Mammary epithelial cell (primary cell): ENCODE results near the gene TRIOBP.

Source experiments
- EZH2 ChIP-seq: IDR thresholded peaks from 2 replicates; pipeline ENCODE4 v1.6.1; 2012; ENCODE audit warnings: low read length, inconsistent platforms, borderline replicate concordance
- TF ChIP-seq, protein P1 (sequence below), 2 donors: IDR thresholded peaks in 1 of 2; conservative IDR thresholded peaks in 1 of 2; 2 replicates each; pipeline ENCODE4 v1.5.1; 2011 to 2012; ENCODE audit warnings: inconsistent platforms in 2 of 2, low read length in 2 of 2, mild to moderate bottlenecking in 2 of 2, control low read depth in 1 of 2, low read depth in 1 of 2; ENCODE audit not compliant: insufficient read depth in 1 of 2; ENCODE audit errors: extremely low read depth in 1 of 2

DNA sequence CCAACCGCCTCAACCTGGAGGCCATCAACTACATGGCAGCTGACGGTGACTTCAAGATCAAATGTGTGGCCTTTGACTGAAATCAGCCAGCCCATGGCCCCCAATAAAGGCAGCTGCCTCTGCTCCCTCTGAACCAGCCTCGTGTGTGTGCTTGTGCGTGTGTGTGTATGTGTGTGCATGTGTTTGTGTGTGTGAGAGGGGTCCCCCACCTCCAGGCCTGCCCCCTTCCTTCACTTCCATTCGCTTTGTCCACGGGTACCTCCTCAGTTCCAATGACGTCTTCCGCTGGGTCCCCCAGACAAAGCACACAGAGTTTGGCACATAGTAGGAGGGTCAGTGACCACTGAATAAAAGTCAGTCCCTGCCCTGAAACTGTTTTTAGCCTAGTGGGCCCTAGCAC, 17.2 kb upstream of the TRIOBP start:
- TF ChIP-seq, protein P1, sequence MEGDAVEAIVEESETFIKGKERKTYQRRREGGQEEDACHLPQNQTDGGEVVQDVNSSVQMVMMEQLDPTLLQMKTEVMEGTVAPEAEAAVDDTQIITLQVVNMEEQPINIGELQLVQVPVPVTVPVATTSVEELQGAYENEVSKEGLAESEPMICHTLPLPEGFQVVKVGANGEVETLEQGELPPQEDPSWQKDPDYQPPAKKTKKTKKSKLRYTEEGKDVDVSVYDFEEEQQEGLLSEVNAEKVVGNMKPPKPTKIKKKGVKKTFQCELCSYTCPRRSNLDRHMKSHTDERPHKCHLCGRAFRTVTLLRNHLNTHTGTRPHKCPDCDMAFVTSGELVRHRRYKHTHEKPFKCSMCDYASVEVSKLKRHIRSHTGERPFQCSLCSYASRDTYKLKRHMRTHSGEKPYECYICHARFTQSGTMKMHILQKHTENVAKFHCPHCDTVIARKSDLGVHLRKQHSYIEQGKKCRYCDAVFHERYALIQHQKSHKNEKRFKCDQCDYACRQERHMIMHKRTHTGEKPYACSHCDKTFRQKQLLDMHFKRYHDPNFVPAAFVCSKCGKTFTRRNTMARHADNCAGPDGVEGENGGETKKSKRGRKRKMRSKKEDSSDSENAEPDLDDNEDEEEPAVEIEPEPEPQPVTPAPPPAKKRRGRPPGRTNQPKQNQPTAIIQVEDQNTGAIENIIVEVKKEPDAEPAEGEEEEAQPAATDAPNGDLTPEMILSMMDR (conservative IDR thresholded peaks at IDR 0.05 in 1 of 2, IDR thresholded peaks at IDR 0.05 in 1 of 2; ENCODE audit: extremely low read depth in 1 of 2, insufficient read depth in 1 of 2, low read depth in 1 of 2, low read length in 2 of 2) = no peak
- no peak for TF ChIP-seq EZH2
